Measurements from ENCODE around the gene OAS1. TPM values are rescaled to one million over a fixed set of nuclear protein-coding genes. Genes with fewer than 3 reads are reported as not detected.

The OAS1 gene
- total and polyA plus RNA-seq, 4 donors: 3.8 to 26.0 (median 22.9) TPM

DNA sequence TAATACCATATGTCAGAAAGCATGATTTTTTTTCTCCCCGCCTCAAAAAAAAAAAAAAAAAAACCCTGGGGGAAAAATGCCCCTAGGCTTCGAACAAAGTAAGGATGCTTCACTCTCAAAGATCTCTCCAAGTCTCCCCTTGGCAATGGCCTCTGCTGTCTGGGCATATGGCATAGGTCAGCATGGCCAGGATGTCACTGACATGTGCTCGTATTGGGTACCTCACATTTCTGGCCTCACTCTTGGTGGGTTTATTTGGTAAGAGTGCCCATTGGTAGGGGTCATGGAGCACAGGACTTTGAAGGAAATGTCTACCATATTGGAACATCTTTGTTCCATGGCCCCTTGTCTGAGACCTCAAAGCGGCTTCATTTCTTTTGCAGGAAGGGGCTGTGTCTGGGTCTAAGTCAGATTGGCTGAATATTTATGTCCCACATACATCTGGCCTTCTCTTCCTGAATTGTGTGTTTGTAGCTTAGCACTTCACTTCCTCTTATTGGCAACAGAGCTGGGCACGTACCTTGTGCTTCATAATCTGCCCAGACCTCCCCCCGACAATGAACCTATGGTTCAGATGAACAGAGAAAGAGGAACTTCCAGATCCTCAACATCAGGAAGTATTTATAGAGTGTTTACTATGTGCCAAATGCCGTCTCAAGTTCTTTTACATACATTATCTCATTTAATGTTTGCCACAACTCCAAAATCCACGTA, 36.3 kb upstream of the OAS1 start:
- peaks cover 0 to 3% of the 10 kb centered on the region in 2 donors for H3K27me3 ChIP-seq (ENCODE audit: control insufficient read depth in 1 of 2, insufficient read depth in 2 of 2, low read length in 1 of 2)
- no peaks in the 10 kb centered on the region for H3K4me1 ChIP-seq (ENCODE audit: control insufficient read depth in 1 of 2, insufficient read depth in 2 of 2, low read length in 2 of 2)
- no peak overlapping the region for H3K27ac ChIP-seq (ENCODE audit: low read depth in 1 of 2, low read length in 2 of 2)
- H3K36me3 ChIP-seq (ENCODE audit: control insufficient read depth in 1 of 2, insufficient read depth in 2 of 2, low read length in 1 of 2): no peaks in the 10 kb centered on the region
- no peak for DNase-seq
- H3K4me3 ChIP-seq (ENCODE audit: low read length in 2 of 2): no peak overlapping the region
- 66 to 70% methylated on average over 8 of the region's 8 CpGs for WGBS, 2 donors
- no peak for ATAC-seq (ENCODE audit: low FRiP score)
- peaks cover 3% of the 10 kb centered on the region for H3K9me3 ChIP-seq (ENCODE audit: control insufficient read depth, low read length)
- intact Hi-C loops (cut with DNase I): no loop called here

DNA sequence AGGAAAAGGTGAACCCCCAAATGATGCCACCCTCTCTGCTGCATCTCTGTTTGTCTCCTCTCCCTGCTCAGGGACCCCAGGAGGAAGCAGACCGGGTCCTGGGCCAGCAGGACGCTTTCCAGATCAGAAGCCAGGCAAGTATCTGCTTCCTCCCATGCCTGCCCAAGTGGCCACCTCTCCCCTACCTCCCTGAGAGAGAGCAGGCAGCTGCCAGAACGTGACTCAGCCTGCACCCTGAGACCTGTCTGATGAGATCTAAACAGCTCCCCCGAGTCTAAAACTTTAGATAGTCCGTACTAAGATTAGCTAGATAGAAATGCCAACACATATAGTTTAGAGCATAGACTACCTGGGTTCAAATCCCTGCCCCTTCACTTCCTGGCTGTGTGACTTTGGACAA, 31.2 kb upstream of the OAS1 start:
- H3K9me3 ChIP-seq (ENCODE audit: control insufficient read depth, low read length): no peaks in the 10 kb centered on the region
- H3K27me3 ChIP-seq (ENCODE audit: control insufficient read depth in 1 of 2, insufficient read depth in 2 of 2, low read length in 1 of 2): no peaks in the 10 kb centered on the region
- no peak for DNase-seq
- ATAC-seq (ENCODE audit: low FRiP score): no peak
- H3K4me1 ChIP-seq (ENCODE audit: control insufficient read depth in 1 of 2, insufficient read depth in 2 of 2, low read length in 2 of 2): no peaks in the 10 kb centered on the region
- WGBS, 2 donors: 28 to 47% methylated on average over 5 of the region's 5 CpGs
- no peak overlapping the region for H3K27ac ChIP-seq (ENCODE audit: low read depth in 1 of 2, low read length in 2 of 2)
- intact Hi-C loops (cut with DNase I): no loop called here
- no peak overlapping the region for H3K4me3 ChIP-seq (ENCODE audit: low read length in 2 of 2)
- H3K36me3 ChIP-seq (ENCODE audit: control insufficient read depth in 1 of 2, insufficient read depth in 2 of 2, low read length in 1 of 2): no peaks in the 10 kb centered on the region

DNA sequence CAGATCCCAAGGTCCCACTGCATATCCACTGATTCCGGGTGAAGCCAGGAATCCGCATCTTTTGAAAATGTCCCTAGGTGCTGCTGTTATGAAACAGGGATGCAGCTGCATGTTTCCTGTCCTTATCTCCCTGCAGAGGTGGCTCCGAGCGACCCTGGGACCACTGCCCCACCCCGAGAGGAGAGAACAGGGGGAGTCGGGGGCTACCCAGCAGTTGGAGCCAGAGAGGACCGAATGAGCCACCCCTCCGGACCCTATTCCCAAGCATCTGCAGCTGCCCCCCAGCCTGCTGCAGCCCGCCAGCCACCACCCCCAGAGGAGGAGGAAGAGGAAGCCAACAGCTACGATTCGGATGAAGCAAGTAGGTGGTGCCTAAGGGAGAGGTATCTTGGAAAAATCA, 30.3 kb upstream of the OAS1 start:
- H3K4me3 ChIP-seq (ENCODE audit: low read length in 2 of 2): no peak overlapping the region
- no peak overlapping the region for H3K27ac ChIP-seq (ENCODE audit: low read depth in 1 of 2, low read length in 2 of 2)
- WGBS, 2 donors: 43 to 49% methylated on average over 11 of the region's 11 CpGs
- H3K36me3 ChIP-seq (ENCODE audit: control insufficient read depth in 1 of 2, insufficient read depth in 2 of 2, low read length in 1 of 2): no peaks in the 10 kb centered on the region
- H3K4me1 ChIP-seq (ENCODE audit: control insufficient read depth in 1 of 2, insufficient read depth in 2 of 2, low read length in 2 of 2): no peaks in the 10 kb centered on the region
- intact Hi-C loops (cut with DNase I): no loop called here
- no peaks in the 10 kb centered on the region for H3K27me3 ChIP-seq (ENCODE audit: control insufficient read depth in 1 of 2, insufficient read depth in 2 of 2, low read length in 1 of 2)
- DNase-seq (no peak), ATAC-seq (ENCODE audit: low FRiP score) (no peak)
- H3K9me3 ChIP-seq (ENCODE audit: control insufficient read depth, low read length): no peaks in the 10 kb centered on the region

DNA sequence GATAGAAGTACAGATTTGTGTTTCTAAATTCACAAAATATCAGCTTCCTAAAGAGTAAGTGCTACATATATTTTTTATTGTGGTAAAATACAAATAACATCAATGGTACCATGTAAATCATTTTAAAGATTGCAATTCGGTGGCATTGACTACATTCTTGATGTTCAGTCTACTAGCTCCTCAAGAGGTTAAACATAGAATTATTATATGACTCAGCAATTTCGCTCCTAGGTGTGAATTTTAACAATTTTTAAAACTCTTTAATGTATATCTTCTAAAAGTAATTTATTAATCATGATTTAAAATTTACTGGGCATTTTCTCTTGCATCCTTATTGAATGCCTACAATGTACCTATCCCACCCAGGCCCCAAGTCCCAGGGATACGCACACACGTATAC, 29.8 kb upstream of the OAS1 start:
- H3K4me1 ChIP-seq (ENCODE audit: control insufficient read depth in 1 of 2, insufficient read depth in 2 of 2, low read length in 2 of 2): no peaks in the 10 kb centered on the region
- no peak for DNase-seq
- ATAC-seq (ENCODE audit: low FRiP score): no peak
- H3K27ac ChIP-seq (ENCODE audit: low read depth in 1 of 2, low read length in 2 of 2): no peak overlapping the region
- no peaks in the 10 kb centered on the region for H3K27me3 ChIP-seq (ENCODE audit: control insufficient read depth in 1 of 2, insufficient read depth in 2 of 2, low read length in 1 of 2)
- 60 to 67% methylated on average over 4 of the region's 4 CpGs for WGBS, 2 donors
- no peaks in the 10 kb centered on the region for H3K9me3 ChIP-seq (ENCODE audit: control insufficient read depth, low read length)
- H3K4me3 ChIP-seq (ENCODE audit: low read length in 2 of 2): no peak overlapping the region
- intact Hi-C loops (cut with DNase I): no loop called here
- H3K36me3 ChIP-seq (ENCODE audit: control insufficient read depth in 1 of 2, insufficient read depth in 2 of 2, low read length in 1 of 2): no peaks in the 10 kb centered on the region

DNA sequence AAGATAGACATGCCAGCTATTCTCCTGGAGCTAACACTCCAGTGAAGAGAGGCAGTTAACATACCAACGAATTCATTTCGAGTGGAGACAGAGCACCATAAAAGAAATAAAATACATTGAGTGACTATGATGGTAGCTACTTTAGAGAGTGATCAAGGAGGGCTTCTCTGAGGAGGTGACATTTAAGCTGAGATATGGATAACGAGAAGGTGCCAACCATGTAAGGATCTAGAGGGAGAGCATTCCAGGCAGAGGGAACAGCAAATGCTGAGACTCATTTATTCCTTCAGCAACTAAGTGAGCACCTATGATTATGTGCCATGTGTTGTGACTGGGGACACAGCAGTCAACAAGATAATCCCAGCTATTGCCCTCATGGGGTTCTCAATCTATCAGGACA, 28.3 kb upstream of the OAS1 start:
- no peaks in the 10 kb centered on the region for H3K4me1 ChIP-seq (ENCODE audit: control insufficient read depth in 1 of 2, insufficient read depth in 2 of 2, low read length in 2 of 2)
- DNase-seq: no peak
- H3K9me3 ChIP-seq (ENCODE audit: control insufficient read depth, low read length): no peaks in the 10 kb centered on the region
- no peaks in the 10 kb centered on the region for H3K27me3 ChIP-seq (ENCODE audit: control insufficient read depth in 1 of 2, insufficient read depth in 2 of 2, low read length in 1 of 2)
- WGBS, 2 donors: 72 to 75% methylated on average over 3 of the region's 3 CpGs
- ATAC-seq (ENCODE audit: low FRiP score): no peak
- no peak overlapping the region for H3K27ac ChIP-seq (ENCODE audit: low read depth in 1 of 2, low read length in 2 of 2)
- no peaks in the 10 kb centered on the region for H3K36me3 ChIP-seq (ENCODE audit: control insufficient read depth in 1 of 2, insufficient read depth in 2 of 2, low read length in 1 of 2)
- intact Hi-C loops (cut with DNase I): no loop called here
- no peak overlapping the region for H3K4me3 ChIP-seq (ENCODE audit: low read length in 2 of 2)

DNA sequence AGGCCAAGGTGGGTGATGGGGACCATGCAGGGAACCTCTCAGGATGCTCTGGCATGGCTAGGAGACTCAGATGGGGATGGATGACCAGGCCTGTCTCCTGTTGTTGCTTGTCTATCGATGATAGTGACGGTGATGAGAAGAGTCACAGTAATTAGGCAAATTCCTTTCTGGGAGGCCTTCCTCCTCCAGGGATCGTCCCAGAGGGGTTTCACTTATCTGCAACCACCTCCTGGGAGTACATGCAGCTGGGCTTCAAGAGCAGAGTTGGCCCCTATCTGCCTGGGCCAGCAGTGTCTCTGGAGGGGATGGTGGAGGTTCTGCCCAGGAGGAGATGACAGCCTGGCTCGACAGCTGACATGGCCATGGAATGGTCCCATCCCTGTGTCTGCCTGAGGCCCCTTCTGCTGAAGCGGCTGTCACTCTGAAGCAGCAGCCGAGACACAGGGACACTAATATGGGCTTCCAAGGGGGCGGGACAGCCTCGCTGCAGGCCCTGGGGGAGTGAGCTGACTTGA, 27.5 kb upstream of the OAS1 start:
- WGBS, 2 donors: 51 to 53% methylated on average over 8 of the region's 8 CpGs
- ATAC-seq (ENCODE audit: low FRiP score) (no peak), DNase-seq (no peak)
- Histone ChIP-seq H3K9me3 (ENCODE audit: control insufficient read depth, low read length) (no peaks in the 10 kb centered on the region), H3K4me1 (ENCODE audit: control insufficient read depth in 1 of 2, insufficient read depth in 2 of 2, low read length in 2 of 2) (no peaks in the 10 kb centered on the region), H3K27ac (ENCODE audit: low read depth in 1 of 2, low read length in 2 of 2) (no peak overlapping the region), H3K36me3 (ENCODE audit: control insufficient read depth in 1 of 2, insufficient read depth in 2 of 2, low read length in 1 of 2) (no peaks in the 10 kb centered on the region), H3K4me3 (ENCODE audit: low read length in 2 of 2) (no peak overlapping the region), H3K27me3 (ENCODE audit: control insufficient read depth in 1 of 2, insufficient read depth in 2 of 2, low read length in 1 of 2) (no peaks in the 10 kb centered on the region)
- intact Hi-C loops (cut with DNase I): no loop called here

DNA sequence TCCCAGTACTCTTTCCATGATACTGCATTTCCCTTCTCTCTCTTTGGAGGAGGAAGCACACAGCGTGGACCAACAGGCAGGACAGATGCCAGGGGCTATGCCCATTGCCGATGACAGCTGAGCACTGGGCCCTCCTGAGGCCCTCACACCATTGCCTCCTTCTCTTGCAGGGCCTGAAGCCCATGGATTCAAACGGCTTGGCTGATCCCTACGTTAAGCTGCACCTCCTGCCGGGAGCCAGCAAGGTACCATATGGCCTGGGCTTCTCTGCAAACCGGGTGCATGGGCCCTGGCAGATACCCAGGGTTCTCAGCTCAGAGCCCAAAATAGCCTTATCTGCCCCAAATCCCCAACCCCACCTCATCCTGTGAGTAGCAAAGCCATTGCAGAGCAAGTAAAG, 25.2 kb upstream of the OAS1 start:
- H3K9me3 ChIP-seq (ENCODE audit: control insufficient read depth, low read length): peaks cover 4% of the 10 kb centered on the region
- H3K27me3 ChIP-seq (ENCODE audit: control insufficient read depth in 1 of 2, insufficient read depth in 2 of 2, low read length in 1 of 2): no peaks in the 10 kb centered on the region
- H3K4me3 ChIP-seq (ENCODE audit: low read length in 2 of 2): no peak overlapping the region
- WGBS, 2 donors: 46 to 49% methylated on average over 6 of the region's 6 CpGs
- intact Hi-C loops (cut with DNase I): no loop called here
- no peaks in the 10 kb centered on the region for H3K36me3 ChIP-seq (ENCODE audit: control insufficient read depth in 1 of 2, insufficient read depth in 2 of 2, low read length in 1 of 2)
- no peak overlapping the region for H3K27ac ChIP-seq (ENCODE audit: low read depth in 1 of 2, low read length in 2 of 2)
- DNase-seq: no peak
- no peak for ATAC-seq (ENCODE audit: low FRiP score)
- no peaks in the 10 kb centered on the region for H3K4me1 ChIP-seq (ENCODE audit: control insufficient read depth in 1 of 2, insufficient read depth in 2 of 2, low read length in 2 of 2)

DNA sequence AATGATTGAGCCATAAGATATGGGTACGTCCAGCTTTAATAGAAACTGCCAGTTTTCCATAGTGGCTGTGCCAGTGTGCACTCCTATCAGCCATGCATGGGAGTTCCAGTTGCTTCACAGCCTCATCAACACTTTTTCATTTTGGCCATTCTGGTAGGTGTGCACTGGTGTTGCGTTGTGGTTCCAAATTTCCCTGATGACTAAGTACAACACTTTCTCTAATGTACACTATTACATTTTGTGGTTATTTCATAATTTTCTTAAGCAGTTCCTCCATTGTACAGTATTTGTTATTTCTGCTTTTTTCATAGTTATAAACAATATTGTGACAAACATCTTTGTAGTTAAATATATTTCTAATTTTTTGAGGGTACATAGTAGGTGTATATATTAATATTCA, 21.5 kb upstream of the OAS1 start:
- Histone ChIP-seq H3K4me1 (ENCODE audit: control insufficient read depth in 1 of 2, insufficient read depth in 2 of 2, low read length in 2 of 2) (no peaks in the 10 kb centered on the region), H3K27me3 (ENCODE audit: control insufficient read depth in 1 of 2, insufficient read depth in 2 of 2, low read length in 1 of 2) (no peaks in the 10 kb centered on the region), H3K9me3 (ENCODE audit: control insufficient read depth, low read length) (peaks cover 4% of the 10 kb centered on the region), H3K4me3 (ENCODE audit: low read length in 2 of 2) (no peak overlapping the region), H3K36me3 (ENCODE audit: control insufficient read depth in 1 of 2, insufficient read depth in 2 of 2, low read length in 1 of 2) (no peaks in the 10 kb centered on the region), H3K27ac (ENCODE audit: low read depth in 1 of 2, low read length in 2 of 2) (no peak overlapping the region)
- WGBS, 2 donors: 70 to 90% methylated on average over 2 of the region's 2 CpGs
- intact Hi-C loops (cut with DNase I): no loop called here
- ATAC-seq (ENCODE audit: low FRiP score): no peak
- DNase-seq: no peak

DNA sequence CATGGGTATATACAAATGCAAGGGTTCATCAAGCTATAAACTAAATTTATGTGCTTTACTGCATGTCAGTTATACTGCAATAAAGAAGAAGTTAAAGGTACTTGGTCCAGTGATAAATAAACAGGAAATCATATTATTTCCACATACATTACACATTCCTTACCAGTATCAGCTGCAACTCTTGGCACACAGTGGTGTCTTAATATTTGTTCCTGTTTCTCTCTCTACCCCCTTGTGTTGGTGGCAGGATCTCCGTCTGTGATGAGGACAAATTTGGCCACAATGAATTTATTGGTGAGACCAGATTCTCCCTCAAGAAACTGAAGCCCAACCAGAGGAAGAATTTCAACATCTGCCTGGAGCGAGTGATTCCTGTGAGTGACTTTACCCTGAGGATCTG, 19.2 kb upstream of the OAS1 start:
- Histone ChIP-seq H3K4me1 (ENCODE audit: control insufficient read depth in 1 of 2, insufficient read depth in 2 of 2, low read length in 2 of 2) (no peaks in the 10 kb centered on the region), H3K4me3 (ENCODE audit: low read length in 2 of 2) (no peak overlapping the region), H3K9me3 (ENCODE audit: control insufficient read depth, low read length) (peaks cover 4% of the 10 kb centered on the region), H3K27ac (ENCODE audit: low read depth in 1 of 2, low read length in 2 of 2) (no peak overlapping the region), H3K36me3 (ENCODE audit: control insufficient read depth in 1 of 2, insufficient read depth in 2 of 2, low read length in 1 of 2) (no peaks in the 10 kb centered on the region), H3K27me3 (ENCODE audit: control insufficient read depth in 1 of 2, insufficient read depth in 2 of 2, low read length in 1 of 2) (no peaks in the 10 kb centered on the region)
- WGBS, 2 donors: 28 to 35% methylated on average over 2 of the region's 2 CpGs
- intact Hi-C loops (cut with DNase I): no loop called here
- ATAC-seq (ENCODE audit: low FRiP score) (no peak), DNase-seq (no peak)
